ENCODE data around the gene PNPLA1.

The PNPLA1 gene, protein sequence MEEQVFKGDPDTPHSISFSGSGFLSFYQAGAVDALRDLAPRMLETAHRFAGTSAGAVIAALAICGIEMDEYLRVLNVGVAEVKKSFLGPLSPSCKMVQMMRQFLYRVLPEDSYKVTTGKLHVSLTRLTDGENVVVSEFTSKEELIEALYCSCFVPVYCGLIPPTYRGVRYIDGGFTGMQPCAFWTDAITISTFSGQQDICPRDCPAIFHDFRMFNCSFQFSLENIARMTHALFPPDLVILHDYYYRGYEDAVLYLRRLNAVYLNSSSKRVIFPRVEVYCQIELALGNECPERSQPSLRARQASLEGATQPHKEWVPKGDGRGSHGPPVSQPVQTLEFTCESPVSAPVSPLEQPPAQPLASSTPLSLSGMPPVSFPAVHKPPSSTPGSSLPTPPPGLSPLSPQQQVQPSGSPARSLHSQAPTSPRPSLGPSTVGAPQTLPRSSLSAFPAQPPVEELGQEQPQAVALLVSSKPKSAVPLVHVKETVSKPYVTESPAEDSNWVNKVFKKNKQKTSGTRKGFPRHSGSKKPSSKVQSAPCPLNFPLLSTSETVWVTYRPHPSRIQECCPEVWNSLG

DNA sequence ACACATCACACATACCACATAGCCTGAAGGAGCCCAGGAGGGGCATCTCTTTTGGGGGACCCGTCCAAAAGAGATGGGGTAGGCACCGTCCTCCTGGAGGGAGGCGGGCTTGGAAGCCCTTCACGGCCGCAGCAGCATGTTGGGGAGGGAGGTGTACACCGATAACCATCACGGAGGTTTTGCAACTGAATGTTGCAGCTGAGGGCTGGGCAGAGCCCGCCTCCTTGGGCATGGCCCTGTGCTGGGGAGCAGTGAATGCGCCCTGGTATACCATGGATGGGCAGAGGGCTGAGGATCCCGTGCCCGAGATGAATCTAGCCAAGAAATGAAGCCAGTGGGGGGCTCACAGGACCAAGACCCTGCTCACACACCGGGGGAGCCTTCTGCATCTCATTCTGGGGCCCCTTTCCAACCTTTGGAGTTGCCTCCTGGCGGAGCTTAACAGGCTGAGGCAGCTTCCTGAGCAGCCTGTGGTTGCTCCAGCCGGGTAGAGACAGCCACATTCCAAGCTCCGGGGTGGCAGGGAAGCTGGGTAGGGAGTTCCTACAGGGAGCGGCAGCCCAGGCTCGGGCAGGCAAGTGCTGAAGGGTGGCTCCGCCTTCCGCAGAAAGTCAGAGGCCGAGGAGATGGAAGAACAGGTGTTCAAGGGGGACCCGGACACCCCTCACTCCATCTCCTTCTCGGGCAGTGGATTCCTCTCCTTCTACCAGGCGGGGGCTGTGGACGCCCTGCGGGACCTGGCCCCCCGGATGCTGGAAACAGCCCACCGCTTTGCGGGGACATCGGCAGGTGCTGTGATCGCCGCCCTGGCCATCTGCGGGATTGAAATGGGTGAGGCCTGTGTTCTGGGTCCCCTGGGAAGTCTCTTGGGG lies at the start of gene PNPLA1:
Gene PNPLA1 (plus strand): TSS at position 227 of the 872 bp plus-strand sequence. CDS start 400 bp downstream, at position 627.
- no peak for DNase-seq

DNA sequence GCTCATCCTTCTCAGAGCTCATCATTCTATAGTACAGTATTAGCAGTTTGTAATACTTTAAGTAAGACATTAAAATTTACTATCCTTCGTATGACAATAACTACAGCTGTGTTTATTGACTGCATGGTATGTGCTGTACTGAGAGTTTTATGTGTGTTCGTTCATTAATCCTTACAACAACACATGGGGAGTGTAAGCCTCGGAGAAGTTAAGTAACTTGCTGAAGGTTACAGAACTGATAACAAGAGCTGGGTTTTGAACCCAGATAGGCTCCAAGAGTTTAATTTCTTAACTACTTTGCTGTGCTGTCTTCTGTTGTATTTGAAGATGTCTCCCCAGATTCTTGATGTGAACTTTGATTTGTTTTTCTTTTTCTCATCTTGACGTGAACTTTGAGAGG lies 49.6 kb upstream of the PNPLA1 start:
- no peak for DNase-seq

DNA sequence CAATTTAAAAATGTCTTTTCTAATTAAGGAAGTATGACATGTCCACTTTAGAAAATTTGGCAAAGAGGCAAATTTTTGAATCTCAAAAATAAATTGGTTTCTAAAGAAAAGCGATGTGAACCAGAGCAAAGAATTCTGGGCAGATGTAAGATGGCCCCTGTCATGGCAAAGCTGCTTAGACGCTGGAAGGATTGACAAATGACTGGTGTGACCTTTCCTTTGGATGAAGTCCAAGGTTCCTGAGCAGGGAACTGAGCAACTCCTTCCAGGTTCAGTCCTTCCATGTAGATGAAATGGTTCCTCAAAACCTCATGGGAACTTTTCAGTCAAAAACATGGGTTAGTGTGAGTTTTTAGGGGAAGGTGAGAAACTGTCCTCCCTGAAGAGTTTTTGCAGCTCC lies 48.2 kb upstream of the PNPLA1 start:
- DNase-seq, result no peak

DNA sequence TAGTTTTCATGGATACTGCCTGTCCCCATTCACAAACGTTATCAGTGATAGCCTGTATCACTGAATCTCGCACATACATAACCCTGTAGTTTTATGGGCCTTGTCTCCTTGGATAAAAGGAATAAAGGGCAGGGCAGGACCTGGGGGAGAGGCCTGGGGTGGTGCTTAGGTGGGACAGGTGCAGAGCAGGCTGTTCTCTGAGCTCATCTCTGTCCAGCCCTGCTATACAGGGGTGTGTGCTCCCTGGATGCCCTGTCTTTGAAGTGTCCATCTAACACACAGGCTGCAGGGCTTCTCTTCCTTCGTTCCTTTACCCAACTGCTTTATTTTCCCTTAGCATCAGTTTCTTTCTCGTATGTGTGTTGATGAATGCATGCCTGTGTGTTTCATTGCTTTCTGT lies 46.9 kb upstream of the PNPLA1 start:
- DNase-seq, result no peak

DNA sequence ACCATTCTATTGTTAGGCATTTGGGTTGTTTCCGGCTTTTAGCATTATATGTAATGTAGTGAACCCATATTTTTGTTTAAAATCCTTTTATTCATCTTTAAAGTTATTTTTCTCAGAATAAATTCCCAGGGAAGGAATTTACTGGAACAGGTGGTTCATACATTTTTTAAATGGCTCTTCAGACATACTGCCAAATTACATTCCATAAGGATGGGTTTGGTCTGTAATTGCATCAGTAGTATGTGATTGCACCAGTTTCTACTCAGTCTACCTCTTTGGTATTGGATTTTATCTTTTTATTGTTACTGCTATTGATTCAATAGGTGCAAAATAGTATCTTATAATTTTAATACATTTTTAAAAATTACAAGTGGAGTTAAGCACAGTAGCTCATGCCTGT lies 46.2 kb upstream of the PNPLA1 start:
- no peak for DNase-seq

DNA sequence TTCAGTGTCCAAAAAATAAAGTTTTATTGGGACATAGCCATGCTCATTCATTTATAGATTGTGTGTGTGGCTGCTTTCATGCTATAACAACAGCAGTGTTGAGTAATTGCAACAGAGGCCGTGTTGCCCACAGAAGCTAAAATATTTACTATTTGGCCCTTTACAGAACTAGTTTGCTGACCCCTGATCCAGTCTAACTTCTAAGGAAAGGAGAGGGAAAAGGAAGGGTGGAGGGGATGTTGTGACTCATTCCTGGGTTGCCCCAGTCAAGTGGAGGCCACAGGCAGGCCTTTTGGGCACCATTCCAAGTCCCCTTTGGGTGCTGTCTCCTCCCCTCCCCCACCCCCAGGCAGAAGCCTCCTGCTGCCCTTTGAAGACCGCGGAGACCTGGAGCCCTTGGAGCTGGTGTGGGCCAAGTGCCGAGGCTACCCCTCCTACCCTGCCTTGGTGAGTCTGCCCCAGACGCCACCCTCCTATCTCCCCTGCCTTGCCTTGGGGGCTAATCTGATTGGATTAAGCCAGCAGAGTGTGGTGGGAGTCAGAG lies 44.9 kb upstream of the PNPLA1 start:
- no peak for DNase-seq

DNA sequence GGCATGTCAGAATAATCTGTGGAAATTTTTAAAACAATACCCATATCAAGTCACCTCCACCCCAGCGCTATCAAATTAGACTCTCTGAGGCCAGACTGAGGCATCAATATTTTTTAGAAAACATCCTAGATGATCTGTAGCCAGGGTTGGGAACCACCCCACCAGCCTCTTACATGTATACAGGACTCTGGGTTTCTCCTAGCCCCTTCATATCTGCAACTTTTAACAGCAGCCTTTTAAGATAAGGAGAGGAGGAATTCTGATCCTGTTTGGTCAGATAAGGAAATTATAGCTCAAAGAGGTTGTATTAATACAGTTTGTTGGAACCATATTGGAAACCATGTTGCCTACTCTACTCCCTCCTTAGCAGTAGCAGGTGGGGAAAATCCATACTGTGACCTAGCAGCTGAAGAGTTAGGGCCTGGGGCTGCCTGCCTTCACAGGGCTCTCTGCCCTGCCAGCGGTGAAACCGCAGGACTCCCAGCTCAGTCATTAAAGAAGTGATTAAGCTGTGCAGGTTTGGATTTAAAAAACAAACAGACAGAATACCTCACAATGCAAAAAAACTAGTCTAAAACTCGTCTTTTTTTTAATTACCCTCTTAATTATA lies 43.3 kb upstream of the PNPLA1 start:
- DNase-seq, result no peak

DNA sequence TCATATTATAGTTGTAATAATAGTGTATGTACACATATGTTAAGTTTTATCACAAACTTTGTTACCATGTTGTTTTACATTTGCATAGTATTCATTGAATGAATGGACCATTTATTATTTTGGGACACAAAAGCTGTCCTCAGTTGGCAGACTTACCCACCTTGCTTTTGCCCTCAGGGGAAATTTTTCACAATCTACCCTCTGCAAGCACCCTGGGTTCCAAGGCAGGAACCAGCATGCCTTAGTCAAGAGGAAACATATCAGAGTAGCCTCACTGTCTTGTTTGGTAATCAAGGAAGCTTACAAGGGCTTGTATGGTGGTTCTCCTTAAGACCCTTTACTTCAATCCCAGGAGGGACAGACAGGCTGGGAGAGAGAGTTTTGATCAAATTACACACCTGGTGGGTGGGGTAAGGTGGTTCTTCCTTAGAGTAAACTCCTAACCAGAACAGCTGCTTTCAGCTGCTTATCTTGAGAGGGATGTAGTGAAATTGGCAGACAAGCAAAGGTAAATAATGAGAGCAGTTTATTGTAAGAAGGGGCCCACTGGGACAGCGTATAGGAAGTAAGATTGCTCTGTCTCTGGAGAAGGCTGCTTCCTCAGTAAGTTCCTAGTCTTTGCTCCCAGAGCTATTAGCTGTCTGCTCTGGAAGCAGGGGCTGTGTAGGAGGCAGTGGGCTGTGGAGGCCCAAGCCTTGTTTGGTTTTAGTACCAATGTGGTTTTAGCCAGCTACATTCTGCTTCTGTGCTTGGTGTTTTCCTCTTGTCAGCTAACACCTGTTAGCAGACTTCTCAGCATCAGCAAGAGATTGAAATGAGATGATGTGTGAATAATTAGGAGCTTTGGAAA lies 42.3 kb upstream of the PNPLA1 start:
- DNase-seq, result peak; percentile 28

DNA sequence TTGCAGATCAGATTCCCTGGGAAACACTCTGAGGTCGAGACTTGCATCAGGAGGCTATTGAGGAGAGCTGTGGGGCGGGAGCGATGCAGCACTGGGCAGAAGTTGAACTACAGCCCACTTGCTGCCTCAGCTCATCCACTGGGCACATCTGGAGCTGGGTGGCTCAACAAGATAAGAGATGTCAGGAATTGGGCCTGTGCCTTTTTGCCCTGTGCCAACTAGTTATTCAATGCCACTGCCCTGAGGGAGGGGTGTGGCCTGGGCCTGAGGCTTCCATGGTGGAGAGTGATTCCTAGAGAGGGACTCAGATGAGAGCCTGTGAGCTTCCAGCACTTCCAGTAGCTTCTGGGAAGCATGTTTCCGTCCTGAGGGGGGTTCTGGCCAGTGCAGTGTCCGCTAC lies 40.6 kb upstream of the PNPLA1 start:
- DNase-seq, result no peak

DNA sequence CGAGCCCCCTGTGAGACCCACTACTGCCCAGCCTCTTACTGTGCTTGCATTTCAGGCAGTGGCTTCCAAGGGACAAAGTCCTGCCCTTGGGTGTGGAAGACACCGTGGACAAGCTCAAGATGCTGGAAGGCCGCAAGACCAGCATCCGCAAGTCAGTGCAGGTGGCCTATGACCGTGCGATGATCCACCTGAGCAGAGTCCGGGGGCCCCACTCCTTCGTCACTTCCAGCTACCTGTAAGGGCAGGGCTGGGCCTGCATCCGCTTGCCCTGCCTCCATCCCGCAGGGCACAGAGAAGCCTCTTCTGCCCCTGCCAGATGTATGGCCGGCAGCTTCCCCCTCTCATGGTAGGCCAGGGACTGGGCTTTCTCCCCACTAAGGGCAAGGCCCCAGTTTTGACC lies 39.5 kb upstream of the PNPLA1 start:
- no peak for DNase-seq

DNA sequence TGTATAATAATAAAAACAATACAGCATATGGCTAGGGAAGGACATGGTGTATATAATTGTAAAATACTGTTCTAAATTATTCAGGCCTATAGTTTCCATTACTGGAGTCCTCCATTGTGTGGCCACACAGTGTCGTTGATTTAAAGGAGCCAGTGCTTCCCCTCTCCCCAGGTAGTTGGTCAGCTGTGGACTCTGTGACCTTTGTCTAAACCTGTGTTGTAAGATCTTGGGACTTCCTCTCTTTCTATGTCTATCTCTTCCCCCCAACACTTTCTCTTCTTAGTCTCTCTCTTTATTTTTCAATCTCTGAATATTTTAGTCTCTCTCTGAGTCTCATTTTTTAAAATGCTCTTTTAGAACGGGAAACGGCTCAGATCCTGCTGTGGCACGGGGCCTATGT lies 37.7 kb upstream of the PNPLA1 start:
- no peak for DNase-seq

DNA sequence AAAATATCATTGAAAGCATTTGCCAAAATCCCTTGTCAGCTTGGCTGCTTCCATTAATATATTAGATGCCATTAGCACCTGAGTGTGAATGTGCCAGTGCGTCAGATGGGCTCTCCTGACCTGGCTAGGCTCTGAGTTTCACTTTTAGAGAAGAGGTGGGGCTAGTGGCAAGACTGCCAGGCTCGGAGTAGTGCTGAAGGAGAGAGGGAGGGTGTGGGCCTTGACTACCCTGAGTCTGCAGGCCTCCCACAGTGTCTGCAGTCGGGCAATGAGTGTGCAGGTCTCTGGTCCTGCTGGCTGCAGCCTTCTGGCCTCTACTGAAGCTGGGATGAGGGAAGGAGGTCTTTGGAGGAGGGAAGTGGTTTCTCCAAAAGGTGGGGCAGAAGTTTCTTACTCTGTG lies 34.6 kb upstream of the PNPLA1 start:
- no peak for DNase-seq

DNA sequence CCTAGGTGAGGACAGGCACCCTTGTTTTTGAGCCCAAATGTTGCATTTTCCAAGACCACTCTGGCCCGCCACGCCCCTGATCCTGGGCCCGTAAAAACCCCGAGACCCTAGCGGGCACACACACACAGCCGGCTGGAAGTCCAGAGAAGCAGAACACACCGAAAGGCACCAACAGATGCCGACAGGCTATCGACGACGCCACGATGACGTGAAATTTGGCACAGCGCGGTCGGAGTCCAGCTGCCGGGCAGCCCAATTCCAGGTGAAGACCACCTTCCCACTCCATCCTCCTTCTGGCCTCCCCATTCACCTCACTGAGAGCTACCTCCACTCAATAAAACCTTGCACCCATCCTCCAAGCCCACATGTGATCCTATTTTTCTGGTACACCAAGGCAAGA lies 34.0 kb upstream of the PNPLA1 start:
- no peak for DNase-seq

DNA sequence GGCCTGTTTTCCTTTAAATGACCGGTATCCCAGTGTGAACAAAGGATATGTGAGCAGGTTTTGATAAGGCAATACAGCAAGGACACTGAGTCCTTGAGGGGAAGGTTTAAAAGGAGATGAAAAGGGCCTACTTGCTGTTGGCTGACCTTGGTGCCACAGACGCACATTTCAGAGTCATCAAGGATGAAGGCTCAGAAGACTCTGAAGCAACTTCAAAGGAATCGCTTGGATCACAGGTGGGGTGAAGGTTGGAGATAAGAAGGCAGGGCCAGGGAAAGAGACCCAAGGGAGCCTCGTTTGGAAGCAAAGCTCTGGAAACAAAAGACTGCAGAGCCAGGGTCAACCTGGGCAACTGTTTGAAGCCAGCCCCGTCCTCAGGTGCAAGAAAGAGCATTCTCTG lies 30.1 kb upstream of the PNPLA1 start:
- DNase-seq, result no peak

DNA sequence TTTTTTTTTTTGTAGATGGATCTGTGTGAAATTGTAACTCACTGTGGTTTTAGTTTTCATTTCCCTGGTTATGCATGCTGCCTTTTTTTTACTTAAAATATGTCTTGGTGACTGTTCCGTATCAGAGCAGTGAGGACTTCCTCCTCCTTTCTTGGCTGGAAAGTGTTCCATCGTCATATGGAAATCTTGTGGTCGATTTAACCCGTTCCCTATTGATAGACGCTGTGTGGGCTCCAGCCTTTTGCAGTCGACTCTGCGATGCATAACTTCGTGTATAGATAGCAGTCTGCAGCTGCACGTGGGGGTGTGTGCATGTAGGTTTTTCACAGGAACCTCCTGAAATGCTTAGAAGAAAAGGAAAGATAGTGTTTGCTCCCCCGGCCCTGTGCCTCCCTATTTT lies 28.1 kb upstream of the PNPLA1 start:
- no peak for DNase-seq

DNA sequence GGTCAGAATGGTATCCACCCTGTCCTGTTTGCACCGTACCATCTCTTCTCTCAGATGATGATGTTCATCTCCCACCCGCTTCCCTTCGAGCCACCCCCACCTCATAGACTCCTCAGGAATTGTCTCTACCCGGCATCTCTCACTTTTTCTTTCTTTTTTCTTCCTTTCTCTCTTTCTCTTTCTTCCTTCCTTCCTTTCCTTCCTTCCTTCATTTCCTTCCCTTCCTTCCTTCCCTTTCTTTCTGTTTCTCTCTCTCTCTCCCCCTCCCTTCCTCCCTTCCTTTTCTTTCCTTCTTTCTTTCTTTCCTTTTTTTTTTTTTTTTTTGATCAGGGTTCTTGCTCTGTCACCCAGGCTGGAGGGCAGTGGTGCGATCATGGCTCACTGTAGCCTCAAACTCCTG lies 27.7 kb upstream of the PNPLA1 start:
- DNase-seq, result no peak

DNA sequence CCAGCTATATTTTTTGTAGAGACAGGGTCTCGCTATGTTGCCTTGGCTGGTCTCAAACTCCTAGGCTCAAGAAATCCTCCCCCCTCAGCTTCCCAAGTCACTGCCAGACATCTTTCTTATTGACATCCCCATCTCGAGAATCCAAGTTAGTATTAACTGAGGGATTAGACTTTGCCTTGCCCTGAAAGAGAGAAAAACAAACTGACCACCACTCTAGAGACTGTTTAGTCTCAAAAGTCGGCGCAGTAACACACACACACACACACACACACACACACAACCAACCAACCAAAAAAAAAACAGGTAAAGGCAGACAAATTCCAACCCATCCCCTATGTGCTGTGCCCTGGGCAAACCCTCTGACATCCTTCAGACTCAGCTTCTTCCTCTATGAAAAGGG lies 27.2 kb upstream of the PNPLA1 start:
- DNase-seq, result no peak

DNA sequence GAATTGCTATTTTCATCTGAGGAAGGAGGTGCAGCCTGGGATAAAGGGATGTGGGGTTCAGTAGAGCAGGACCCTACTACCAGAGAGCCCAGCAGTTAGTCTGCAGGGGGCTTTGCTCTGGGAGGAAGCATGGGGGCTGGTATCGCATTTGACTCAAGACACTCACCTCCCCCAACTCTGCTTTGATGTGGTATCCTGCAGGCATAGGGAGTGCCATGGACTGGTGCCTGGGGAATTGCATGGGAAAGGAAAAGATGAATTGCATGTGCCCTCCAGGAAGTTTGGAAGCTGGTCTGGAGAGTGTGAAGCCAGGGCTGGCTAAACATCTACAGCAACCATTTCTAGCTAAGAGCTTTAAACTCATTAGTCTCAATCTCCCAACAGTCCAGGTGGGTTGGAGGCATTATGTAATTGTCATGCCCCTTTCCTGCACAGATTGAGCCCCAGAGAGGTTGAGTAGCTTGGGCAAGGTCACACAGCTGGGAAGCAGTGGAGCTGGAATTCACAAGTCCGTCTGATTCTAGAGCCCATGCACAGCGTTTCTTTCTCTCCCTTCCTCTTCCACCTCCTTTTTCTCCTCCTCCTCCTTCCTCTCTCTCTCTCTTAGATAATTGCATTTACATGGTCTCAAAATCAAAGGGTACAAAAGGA lies 26.2 kb upstream of the PNPLA1 start:
- no peak for DNase-seq

DNA sequence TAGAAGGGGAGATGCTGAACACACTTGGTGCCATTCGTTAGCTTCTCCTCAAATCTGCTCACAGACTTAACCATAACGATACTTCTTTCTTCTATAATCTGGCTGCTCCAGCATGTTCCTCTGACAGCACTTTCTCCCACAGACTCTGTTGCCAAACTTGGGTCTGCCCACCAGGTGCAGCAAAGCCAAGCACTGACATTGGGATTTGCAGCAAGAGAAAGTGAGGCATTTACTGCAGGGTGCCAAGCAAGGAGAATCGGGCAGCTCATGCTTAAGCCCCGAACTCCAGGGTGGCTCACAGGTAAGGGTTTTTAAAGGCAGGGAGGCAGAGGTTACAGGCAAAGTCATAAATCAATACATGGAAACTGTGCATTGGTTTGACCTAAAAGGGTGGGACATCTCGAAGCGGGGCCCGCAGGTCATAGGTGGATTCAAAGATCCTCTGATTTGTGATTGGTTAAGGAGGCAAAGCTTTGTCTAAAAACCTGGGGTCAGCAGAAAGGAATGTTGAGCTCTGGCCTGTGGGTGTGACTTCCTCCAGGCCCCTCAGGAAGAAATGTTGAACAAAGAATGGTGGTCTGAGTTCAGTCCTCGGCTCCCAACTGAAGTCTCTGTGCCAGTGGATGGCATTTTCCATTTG lies 25.1 kb upstream of the PNPLA1 start:
- no peak for DNase-seq

DNA sequence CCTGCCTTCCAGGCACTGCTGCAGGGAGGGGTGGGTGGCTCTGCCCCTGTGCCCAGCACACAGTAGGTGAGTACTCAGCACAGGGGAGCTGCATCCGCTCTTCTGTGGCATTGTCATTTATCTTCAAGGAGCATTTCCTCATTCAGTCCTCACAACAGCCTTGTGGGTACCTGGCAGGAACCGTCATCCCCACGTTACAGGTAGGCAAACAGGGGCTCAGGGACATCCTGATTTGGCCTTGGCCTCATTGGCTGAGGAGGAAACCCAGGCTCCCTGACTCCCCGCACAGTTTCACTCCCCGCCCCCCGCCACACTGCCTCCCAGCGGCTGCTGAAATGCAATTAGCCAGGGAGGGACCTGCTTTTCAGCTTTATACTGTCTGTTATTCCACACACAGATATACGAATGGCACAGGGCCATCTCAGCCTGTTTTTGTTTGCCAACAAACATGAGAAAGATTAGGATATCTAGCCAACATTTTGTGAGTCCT lies 24.2 kb upstream of the PNPLA1 start:
- DNase-seq, result peak; percentile 12
